GM12872 (cell line): ENCODE results near the gene CKAP2L.

ENCODE experiments used
- CTCF ChIP-seq: IDR thresholded peaks from 3 replicates; pipeline ENCODE4 v1.5.1; 2011; ENCODE audit warnings: low read depth, mild to moderate bottlenecking, low read length, moderate library complexity; ENCODE audit not compliant: insufficient read depth

Gene CKAP2L

GRCh38 chr2:112687522-112687921, 76.9 kb downstream of the CKAP2L start:
- no peak for TF ChIP-seq CTCF
